GM12878 (cell line): ENCODE data around the gene B4GALT5. TPM values are rescaled to one million over a fixed set of nuclear protein-coding genes. Genes with fewer than 3 reads are reported as not detected.
A peak's percentile ranks its signal among the peaks of the same experiment; 100 is the strongest.

ENCODE experiments used
- BRCA1 ChIP-seq: IDR thresholded peaks from 2 replicates; pipeline ENCODE4 v1.6.1; 2011; ENCODE audit warnings: low read depth, low read length, improper control_type of control experiment
- CBFB ChIP-seq: IDR thresholded peaks from 2 replicates; pipeline ENCODE4 v1.6.1; 2016; ENCODE audit warnings: antibody characterized with exemption, low read depth
- MEF2B ChIP-seq: fragments of 450-650 bp; IDR thresholded peaks from 2 replicates; pipeline ENCODE4 v1.6.1; 2018; ENCODE audit warnings: mild to moderate bottlenecking, moderate library complexity; ENCODE audit not compliant: partially characterized antibody, poor library complexity, severe bottlenecking
- RUNX3 ChIP-seq: IDR thresholded peaks from 2 replicates; pipeline ENCODE4 v1.6.1; 2012; ENCODE audit warnings: low read length, inconsistent platforms
- SMARCA5 ChIP-seq: fragments of 450-650 bp; IDR thresholded peaks from 2 replicates; pipeline ENCODE4 v1.6.1; 2017; ENCODE audit warnings: mild to moderate bottlenecking
- SMC3 ChIP-seq: IDR thresholded peaks from 2 replicates; pipeline ENCODE4 v1.6.1; 2011; ENCODE audit warnings: low read length, improper control_type of control experiment, borderline replicate concordance
- STAT3 ChIP-seq: IDR thresholded peaks from 2 replicates; pipeline ENCODE4 v1.6.1; 2011; ENCODE audit warnings: low read depth, low read length, improper control_type of control experiment
- polyA plus RNA-seq, 11 experiments: library from polyadenylated mRNA; depleted of rRNA in 4 of 11; unstranded in 6 of 11; stranded (reverse) in 5 of 11; fragments of >200 nt; fragmentation: Nextera tagmentation in 4 of 11; fragmentation: Illumina TruSeq in 1 of 11; extraction: Ambion mirVana in 4 of 11; extraction: Trizol in 1 of 11; gene quantifications; 1 replicate in 1 of 11; 2 replicates in 10 of 11; pipeline versions ENCODE4 v1.2.1 to v1.2.3, GENCODE V29; 2011 to 2016; ENCODE audit warnings: inconsistent platforms in 2 of 11, missing spikeins in 2 of 11, low read depth in 1 of 11
- total RNA-seq, 4 experiments: library from RNA; depleted of rRNA in 3 of 4; stranded (reverse); fragments of >200 nt in 3 of 4; fragmentation: Illumina TruSeq in 1 of 4; extraction: Trizol in 1 of 4; gene quantifications; 2 replicates each; pipeline versions ENCODE4 v1.2.1 to v1.2.3, GENCODE V29; 2013 to 2021
- TF ChIP-seq, protein P1 (sequence below): fragments of 450-650 bp; IDR thresholded peaks from 2 replicates; pipeline ENCODE4 v1.6.1; 2017; ENCODE audit warnings: low read depth, mild to moderate bottlenecking, moderate library complexity
- TF ChIP-seq, protein P2 (sequence below): fragments of 450-650 bp; IDR thresholded peaks from 2 replicates; pipeline ENCODE4 v1.6.1; 2016; ENCODE audit warnings: mild to moderate bottlenecking
- TF ChIP-seq, protein P3 (sequence below): IDR thresholded peaks from 2 replicates; pipeline ENCODE4 v1.6.1; 2012; ENCODE audit warnings: improper control_type of control experiment, low read depth, low read length; ENCODE audit not compliant: insufficient replicate concordance
- TF ChIP-seq, protein P4 (sequence below): fragments of 450-650 bp; IDR thresholded peaks from 2 replicates; pipeline ENCODE4 v1.6.1; 2018; ENCODE audit warnings: mild to moderate bottlenecking, low read depth, moderate library complexity; ENCODE audit not compliant: partially characterized antibody
- TF ChIP-seq, protein P5 (sequence below): fragments of 450-650 bp; IDR thresholded peaks from 2 replicates; pipeline ENCODE4 v1.6.1; 2017; ENCODE audit warnings: mild to moderate bottlenecking, moderate library complexity

B4GALT5 gene
- total and polyA plus RNA-seq, 10 of the 15 experiments (the other 5 are each of a cell fraction or from before 2014, with no cell fraction given): 2.0 to 55.5 (median 20.2) TPM

DNA sequence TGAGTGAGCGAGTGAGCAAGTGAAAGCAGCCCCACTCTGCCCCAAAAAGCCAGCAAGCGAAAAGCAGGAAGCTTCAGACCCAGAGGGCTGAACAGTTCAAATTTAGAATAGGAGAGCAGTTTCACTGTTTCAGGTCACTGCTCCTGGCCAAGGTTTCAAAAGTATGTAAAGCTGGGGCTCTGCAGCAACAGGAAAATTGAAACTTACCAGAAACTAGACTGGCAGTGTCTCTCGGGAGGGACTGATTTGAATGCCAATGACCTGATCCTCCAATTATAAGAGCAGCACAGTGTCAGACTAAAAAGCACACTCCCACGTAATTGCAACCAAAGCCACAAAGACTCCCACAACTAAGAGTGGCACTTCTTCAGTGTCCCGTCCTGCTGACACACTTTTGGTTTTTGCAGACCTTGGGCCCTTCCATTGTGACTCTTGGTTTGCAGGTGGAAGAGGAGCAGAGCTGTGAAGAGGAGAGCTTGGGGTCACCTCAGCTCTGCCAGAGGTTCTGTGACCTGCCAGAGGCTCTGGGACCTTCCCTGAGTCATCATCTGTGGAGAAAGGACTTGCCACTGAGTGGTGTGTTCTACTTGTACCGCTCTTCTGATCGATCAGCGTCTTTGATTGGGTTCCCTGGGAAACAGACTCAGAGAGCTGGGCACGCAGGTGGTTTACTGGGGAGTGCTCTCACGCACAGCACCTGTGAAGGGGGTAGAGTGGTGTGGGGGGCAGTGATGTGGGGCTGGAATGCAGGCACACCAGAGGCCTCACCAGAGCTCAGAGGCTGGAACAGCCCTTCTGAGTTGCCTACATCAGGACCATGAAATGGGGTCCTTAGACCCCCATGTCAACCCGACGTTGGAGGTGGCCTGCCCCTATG, 93.1 kb downstream of the B4GALT5 start (continued):
- TF ChIP-seq, protein P1, sequence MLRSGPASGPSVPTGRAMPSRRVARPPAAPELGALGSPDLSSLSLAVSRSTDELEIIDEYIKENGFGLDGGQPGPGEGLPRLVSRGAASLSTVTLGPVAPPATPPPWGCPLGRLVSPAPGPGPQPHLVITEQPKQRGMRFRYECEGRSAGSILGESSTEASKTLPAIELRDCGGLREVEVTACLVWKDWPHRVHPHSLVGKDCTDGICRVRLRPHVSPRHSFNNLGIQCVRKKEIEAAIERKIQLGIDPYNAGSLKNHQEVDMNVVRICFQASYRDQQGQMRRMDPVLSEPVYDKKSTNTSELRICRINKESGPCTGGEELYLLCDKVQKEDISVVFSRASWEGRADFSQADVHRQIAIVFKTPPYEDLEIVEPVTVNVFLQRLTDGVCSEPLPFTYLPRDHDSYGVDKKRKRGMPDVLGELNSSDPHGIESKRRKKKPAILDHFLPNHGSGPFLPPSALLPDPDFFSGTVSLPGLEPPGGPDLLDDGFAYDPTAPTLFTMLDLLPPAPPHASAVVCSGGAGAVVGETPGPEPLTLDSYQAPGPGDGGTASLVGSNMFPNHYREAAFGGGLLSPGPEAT: peak; percentile 90
- TF ChIP-seq BRCA1 (no peak), STAT3 (peak; percentile 88), SMARCA5 (0 out of 2 replicates have a peak, but pooled peaks have one; percentile 62), MEF2B (peak; percentile 97), RUNX3 (peak; percentile 99), CBFB (peak; percentile 96), SMC3 (0 out of 2 replicates have a peak, but pooled peaks have one; percentile 14)
- TF ChIP-seq, protein P2, sequence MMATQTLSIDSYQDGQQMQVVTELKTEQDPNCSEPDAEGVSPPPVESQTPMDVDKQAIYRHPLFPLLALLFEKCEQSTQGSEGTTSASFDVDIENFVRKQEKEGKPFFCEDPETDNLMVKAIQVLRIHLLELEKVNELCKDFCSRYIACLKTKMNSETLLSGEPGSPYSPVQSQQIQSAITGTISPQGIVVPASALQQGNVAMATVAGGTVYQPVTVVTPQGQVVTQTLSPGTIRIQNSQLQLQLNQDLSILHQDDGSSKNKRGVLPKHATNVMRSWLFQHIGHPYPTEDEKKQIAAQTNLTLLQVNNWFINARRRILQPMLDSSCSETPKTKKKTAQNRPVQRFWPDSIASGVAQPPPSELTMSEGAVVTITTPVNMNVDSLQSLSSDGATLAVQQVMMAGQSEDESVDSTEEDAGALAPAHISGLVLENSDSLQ: peak; percentile 92
- TF ChIP-seq, protein P3, sequence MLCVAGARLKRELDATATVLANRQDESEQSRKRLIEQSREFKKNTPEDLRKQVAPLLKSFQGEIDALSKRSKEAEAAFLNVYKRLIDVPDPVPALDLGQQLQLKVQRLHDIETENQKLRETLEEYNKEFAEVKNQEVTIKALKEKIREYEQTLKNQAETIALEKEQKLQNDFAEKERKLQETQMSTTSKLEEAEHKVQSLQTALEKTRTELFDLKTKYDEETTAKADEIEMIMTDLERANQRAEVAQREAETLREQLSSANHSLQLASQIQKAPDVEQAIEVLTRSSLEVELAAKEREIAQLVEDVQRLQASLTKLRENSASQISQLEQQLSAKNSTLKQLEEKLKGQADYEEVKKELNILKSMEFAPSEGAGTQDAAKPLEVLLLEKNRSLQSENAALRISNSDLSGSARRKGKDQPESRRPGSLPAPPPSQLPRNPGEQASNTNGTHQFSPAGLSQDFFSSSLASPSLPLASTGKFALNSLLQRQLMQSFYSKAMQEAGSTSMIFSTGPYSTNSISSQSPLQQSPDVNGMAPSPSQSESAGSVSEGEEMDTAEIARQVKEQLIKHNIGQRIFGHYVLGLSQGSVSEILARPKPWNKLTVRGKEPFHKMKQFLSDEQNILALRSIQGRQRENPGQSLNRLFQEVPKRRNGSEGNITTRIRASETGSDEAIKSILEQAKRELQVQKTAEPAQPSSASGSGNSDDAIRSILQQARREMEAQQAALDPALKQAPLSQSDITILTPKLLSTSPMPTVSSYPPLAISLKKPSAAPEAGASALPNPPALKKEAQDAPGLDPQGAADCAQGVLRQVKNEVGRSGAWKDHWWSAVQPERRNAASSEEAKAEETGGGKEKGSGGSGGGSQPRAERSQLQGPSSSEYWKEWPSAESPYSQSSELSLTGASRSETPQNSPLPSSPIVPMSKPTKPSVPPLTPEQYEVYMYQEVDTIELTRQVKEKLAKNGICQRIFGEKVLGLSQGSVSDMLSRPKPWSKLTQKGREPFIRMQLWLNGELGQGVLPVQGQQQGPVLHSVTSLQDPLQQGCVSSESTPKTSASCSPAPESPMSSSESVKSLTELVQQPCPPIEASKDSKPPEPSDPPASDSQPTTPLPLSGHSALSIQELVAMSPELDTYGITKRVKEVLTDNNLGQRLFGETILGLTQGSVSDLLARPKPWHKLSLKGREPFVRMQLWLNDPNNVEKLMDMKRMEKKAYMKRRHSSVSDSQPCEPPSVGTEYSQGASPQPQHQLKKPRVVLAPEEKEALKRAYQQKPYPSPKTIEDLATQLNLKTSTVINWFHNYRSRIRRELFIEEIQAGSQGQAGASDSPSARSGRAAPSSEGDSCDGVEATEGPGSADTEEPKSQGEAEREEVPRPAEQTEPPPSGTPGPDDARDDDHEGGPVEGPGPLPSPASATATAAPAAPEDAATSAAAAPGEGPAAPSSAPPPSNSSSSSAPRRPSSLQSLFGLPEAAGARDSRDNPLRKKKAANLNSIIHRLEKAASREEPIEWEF: peak; percentile 90
- TF ChIP-seq, protein P4, sequence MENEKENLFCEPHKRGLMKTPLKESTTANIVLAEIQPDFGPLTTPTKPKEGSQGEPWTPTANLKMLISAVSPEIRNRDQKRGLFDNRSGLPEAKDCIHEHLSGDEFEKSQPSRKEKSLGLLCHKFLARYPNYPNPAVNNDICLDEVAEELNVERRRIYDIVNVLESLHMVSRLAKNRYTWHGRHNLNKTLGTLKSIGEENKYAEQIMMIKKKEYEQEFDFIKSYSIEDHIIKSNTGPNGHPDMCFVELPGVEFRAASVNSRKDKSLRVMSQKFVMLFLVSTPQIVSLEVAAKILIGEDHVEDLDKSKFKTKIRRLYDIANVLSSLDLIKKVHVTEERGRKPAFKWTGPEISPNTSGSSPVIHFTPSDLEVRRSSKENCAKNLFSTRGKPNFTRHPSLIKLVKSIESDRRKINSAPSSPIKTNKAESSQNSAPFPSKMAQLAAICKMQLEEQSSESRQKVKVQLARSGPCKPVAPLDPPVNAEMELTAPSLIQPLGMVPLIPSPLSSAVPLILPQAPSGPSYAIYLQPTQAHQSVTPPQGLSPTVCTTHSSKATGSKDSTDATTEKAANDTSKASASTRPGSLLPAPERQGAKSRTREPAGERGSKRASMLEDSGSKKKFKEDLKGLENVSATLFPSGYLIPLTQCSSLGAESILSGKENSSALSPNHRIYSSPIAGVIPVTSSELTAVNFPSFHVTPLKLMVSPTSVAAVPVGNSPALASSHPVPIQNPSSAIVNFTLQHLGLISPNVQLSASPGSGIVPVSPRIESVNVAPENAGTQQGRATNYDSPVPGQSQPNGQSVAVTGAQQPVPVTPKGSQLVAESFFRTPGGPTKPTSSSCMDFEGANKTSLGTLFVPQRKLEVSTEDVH: no peak
- TF ChIP-seq, protein P5, sequence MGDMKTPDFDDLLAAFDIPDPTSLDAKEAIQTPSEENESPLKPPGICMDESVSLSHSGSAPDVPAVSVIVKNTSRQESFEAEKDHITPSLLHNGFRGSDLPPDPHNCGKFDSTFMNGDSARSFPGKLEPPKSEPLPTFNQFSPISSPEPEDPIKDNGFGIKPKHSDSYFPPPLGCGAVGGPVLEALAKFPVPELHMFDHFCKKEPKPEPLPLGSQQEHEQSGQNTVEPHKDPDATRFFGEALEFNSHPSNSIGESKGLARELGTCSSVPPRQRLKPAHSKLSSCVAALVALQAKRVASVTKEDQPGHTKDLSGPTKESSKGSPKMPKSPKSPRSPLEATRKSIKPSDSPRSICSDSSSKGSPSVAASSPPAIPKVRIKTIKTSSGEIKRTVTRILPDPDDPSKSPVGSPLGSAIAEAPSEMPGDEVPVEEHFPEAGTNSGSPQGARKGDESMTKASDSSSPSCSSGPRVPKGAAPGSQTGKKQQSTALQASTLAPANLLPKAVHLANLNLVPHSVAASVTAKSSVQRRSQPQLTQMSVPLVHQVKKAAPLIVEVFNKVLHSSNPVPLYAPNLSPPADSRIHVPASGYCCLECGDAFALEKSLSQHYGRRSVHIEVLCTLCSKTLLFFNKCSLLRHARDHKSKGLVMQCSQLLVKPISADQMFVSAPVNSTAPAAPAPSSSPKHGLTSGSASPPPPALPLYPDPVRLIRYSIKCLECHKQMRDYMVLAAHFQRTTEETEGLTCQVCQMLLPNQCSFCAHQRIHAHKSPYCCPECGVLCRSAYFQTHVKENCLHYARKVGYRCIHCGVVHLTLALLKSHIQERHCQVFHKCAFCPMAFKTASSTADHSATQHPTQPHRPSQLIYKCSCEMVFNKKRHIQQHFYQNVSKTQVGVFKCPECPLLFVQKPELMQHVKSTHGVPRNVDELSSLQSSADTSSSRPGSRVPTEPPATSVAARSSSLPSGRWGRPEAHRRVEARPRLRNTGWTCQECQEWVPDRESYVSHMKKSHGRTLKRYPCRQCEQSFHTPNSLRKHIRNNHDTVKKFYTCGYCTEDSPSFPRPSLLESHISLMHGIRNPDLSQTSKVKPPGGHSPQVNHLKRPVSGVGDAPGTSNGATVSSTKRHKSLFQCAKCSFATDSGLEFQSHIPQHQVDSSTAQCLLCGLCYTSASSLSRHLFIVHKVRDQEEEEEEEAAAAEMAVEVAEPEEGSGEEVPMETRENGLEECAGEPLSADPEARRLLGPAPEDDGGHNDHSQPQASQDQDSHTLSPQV: no peak
